ENCODE measurements around the gene ERG. TPM values are rescaled to one million over a fixed set of nuclear protein-coding genes. Genes with fewer than 3 reads are reported as not detected.

The ERG gene
- total and polyA plus RNA-seq, 2 of the 13 experiments (the other 11 are each of a cell fraction or from before 2014, with no cell fraction given), result not detected

GRCh38 chr21:38330666-38331065 lies 167.6 kb downstream of the ERG start:
- WGBS (ENCODE audit: low lambda C conversion rate), result 0% methylated on average over 2 of the region's 2 CpGs

More at GRCh38 chr21:38330666-38331065, 167.6 kb downstream of the ERG start:
- ChIA-PET POLR2A (no interaction called here), CTCF (ENCODE audit: low intra/inter-chr PET ratio, low total read pairs) (no interaction called here)
- Histone ChIP-seq H3K9ac (ENCODE audit: insufficient read depth, low read depth, low read length) (no peak overlapping the region), H3K79me2 (ENCODE audit: insufficient read depth, low read length) (no peaks in the 10 kb centered on the region), H3K36me3 (replicated peaks in 1 of 2; ENCODE audit: control insufficient read depth in 1 of 2, insufficient read depth in 2 of 2, low read length in 2 of 2) (no peaks in the 10 kb centered on the region), H3K4me3 (replicated peaks in 1 of 3; ENCODE audit: insufficient read depth in 1 of 3, low read depth in 2 of 3, low read length in 3 of 3) (no peak overlapping the region), H3K4me2 (ENCODE audit: low read depth, low read length) (no peak overlapping the region), H2AFZ (ENCODE audit: low read length) (no peak overlapping the region), H3K27me3 (ENCODE audit: control insufficient read depth in 1 of 2, insufficient read depth in 2 of 2, low read length in 2 of 2) (no peaks in the 10 kb centered on the region; a peak in 1 of 5 replicates), H3K9me3 (ENCODE audit: low read length) (no peaks in the 10 kb centered on the region), H3K27ac (ENCODE audit: extremely low read length, insufficient read depth, low read length) (no peak overlapping the region), H3K4me1 (ENCODE audit: insufficient read depth, low read length) (no peaks in the 10 kb centered on the region), H4K20me1 (ENCODE audit: insufficient read depth, low read length) (no peaks in the 10 kb centered on the region)
- TF ChIP-seq, protein P1, sequence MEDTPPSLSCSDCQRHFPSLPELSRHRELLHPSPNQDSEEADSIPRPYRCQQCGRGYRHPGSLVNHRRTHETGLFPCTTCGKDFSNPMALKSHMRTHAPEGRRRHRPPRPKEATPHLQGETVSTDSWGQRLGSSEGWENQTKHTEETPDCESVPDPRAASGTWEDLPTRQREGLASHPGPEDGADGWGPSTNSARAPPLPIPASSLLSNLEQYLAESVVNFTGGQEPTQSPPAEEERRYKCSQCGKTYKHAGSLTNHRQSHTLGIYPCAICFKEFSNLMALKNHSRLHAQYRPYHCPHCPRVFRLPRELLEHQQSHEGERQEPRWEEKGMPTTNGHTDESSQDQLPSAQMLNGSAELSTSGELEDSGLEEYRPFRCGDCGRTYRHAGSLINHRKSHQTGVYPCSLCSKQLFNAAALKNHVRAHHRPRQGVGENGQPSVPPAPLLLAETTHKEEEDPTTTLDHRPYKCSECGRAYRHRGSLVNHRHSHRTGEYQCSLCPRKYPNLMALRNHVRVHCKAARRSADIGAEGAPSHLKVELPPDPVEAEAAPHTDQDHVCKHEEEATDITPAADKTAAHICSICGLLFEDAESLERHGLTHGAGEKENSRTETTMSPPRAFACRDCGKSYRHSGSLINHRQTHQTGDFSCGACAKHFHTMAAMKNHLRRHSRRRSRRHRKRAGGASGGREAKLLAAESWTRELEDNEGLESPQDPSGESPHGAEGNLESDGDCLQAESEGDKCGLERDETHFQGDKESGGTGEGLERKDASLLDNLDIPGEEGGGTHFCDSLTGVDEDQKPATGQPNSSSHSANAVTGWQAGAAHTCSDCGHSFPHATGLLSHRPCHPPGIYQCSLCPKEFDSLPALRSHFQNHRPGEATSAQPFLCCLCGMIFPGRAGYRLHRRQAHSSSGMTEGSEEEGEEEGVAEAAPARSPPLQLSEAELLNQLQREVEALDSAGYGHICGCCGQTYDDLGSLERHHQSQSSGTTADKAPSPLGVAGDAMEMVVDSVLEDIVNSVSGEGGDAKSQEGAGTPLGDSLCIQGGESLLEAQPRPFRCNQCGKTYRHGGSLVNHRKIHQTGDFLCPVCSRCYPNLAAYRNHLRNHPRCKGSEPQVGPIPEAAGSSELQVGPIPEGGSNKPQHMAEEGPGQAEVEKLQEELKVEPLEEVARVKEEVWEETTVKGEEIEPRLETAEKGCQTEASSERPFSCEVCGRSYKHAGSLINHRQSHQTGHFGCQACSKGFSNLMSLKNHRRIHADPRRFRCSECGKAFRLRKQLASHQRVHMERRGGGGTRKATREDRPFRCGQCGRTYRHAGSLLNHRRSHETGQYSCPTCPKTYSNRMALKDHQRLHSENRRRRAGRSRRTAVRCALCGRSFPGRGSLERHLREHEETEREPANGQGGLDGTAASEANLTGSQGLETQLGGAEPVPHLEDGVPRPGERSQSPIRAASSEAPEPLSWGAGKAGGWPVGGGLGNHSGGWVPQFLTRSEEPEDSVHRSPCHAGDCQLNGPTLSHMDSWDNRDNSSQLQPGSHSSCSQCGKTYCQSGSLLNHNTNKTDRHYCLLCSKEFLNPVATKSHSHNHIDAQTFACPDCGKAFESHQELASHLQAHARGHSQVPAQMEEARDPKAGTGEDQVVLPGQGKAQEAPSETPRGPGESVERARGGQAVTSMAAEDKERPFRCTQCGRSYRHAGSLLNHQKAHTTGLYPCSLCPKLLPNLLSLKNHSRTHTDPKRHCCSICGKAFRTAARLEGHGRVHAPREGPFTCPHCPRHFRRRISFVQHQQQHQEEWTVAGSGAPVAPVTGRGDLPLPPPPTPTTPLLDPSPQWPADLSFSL (CRISPR knock-in tag; IDR thresholded peaks at IDR 0.05), result no peak
- no peak for ATAC-seq
- no peak for FAIRE-seq
- no peak for DNase-seq (ENCODE audit: low spot score)
- BruUV-seq (replicated peaks), result no TSS peak
- intact Hi-C loops (cut with micrococcal nuclease; ENCODE audit: unreplicated experiment), result no loop called here
- in situ Hi-C loops (cut with HindIII; ENCODE audit: extremely low pct_ligation_motif_present, low pct_unique_long_range_greater_than_20kb), result no loop called here

Small RNA genes lying within 50 kb of the gene (small RNA-seq; reads per million reads assigned to genes)
- gene SNRPGP13 (ENCODE audit: insufficient read depth in 2 of 3, insufficient read length in 3 of 3, low read depth in 2 of 3, low replicate concordance in 1 of 3), result 0 reads per million in 3 experiments

Other genes with a start within 250 kb of the ERG start
- not detected in 2 replicates for gene KCNJ15, start 241.5 kb downstream of the ERG start, total RNA-seq (2016; rRNA removed; fragmentation: Illumina TruSeq; extraction: Trizol)
- not detected in 2 replicates for gene KCNJ15, start 241.5 kb downstream of the ERG start, polyA plus RNA-seq (2011; rRNA removed)

Measured in HepG2 (cell line).